ENCODE measurements around the gene UBQLN3.

DNA sequence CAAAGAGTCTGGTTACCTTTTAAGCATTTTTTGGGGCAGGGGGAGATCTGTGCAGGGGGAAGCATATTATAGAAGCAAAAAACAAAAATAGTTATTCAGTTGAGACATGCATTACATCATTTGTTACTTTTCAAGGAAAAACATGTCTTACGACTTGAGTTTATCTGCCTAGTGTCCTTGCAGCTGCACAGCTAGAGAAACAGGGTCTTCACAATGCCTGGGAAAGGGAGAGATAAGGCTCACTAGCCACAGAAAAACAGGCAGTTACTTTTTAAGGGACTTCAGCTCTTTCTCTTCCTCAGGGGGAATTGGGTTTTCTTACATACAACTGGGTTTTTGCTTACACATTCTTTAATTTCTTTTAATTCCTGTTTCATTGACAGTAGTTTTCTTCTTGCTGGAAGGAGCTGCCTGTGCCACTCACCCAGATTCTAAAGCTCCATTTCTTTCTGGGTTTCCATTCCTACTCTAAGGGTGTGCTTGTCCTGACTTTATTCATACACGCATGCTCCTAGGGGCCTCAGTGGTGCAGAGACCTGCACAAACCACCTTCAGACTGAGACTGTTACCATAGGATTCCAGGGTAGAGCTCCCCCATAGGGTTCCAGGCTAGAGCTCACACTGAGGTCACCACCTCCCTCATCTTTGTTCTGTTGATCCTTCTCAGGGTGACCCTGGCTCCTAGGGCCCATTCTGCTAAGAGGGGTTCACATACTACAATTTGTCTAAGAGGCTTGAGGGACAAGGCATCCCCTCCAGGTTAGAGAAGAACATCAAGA, 21.5 kb upstream of the UBQLN3 start:
- TF ChIP-seq POLR2A (IDR thresholded peaks at IDR 0.05; ENCODE audit: low read length): no peak
- no peak for TF ChIP-seq GATA1 (IDR thresholded peaks at IDR 0.05; ENCODE audit: low read depth, low read length)
